Loucy (cell line): ENCODE measurements around the gene ANKRD13A.

Experiments used
- H2AFZ ChIP-seq: fragments of 200-600 bp; sonication (generic); 2 replicates; pipeline ENCODE4 v1.6.0; 2016; ENCODE audit warnings: antibody characterized with exemption, mild to moderate bottlenecking, low read length, moderate library complexity
- H3F3A ChIP-seq: fragments of 200-600 bp; 2 replicates; pipeline ENCODE4 v1.6.0; 2016; ENCODE audit warnings: antibody characterized with exemption, low read depth, mild to moderate bottlenecking
- H3K27me3 ChIP-seq: fragments of 200-600 bp; sonication (generic); 2 replicates; pipeline ENCODE4 v1.6.1; 2014; ENCODE audit warnings: low read length, mild to moderate bottlenecking; ENCODE audit not compliant: insufficient read depth, poor library complexity, severe bottlenecking
- H3K36me3 ChIP-seq: fragments of 200-600 bp; sonication (generic); 2 replicates; pipeline ENCODE4 v1.6.1; 2016; ENCODE audit warnings: low read length; ENCODE audit not compliant: insufficient read depth
- H3K4me1 ChIP-seq: fragments of 200-600 bp; sonication (generic); 2 replicates; pipeline ENCODE4 v1.5.1; 2014; ENCODE audit warnings: low read length, mild to moderate bottlenecking; ENCODE audit not compliant: insufficient read depth, poor library complexity, severe bottlenecking
- H3K4me2 ChIP-seq: fragments of 200-600 bp; sonication (generic); 2 replicates; pipeline ENCODE4 v1.6.0; 2014; ENCODE audit warnings: antibody characterized with exemption, low read length, low read depth, mild to moderate bottlenecking; ENCODE audit not compliant: poor library complexity, severe bottlenecking
- H3K4me3 ChIP-seq: fragments of 200-600 bp; sonication (generic); 2 replicates; pipeline ENCODE4 v1.5.1; 2014; ENCODE audit warnings: low read length, mild to moderate bottlenecking, mixed read lengths; ENCODE audit not compliant: poor library complexity, severe bottlenecking
- H3K79me2 ChIP-seq: fragments of 200-600 bp; sonication (generic); 2 replicates; pipeline ENCODE4 v1.6.1; 2014; ENCODE audit warnings: low read length; ENCODE audit not compliant: insufficient read depth
- H3K9ac ChIP-seq: fragments of 200-600 bp; sonication (generic); 2 replicates; pipeline ENCODE4 v1.6.0; 2014; ENCODE audit warnings: mild to moderate bottlenecking, low read depth, low read length, moderate library complexity; ENCODE audit not compliant: poor library complexity, severe bottlenecking
- H3K9me2 ChIP-seq: fragments of 200-600 bp; sonication (generic); replicated peaks from 2 replicates; pipeline ENCODE4 v1.6.1; 2016; ENCODE audit warnings: low read depth, low read length, mixed read lengths
- H3K9me3 ChIP-seq: fragments of 200-600 bp; sonication (generic); 2 replicates; pipeline ENCODE4 v1.6.1; 2014; ENCODE audit warnings: mild to moderate bottlenecking, antibody characterized with exemption, low read length, low read depth; ENCODE audit not compliant: insufficient read depth
- H4K20me1 ChIP-seq: fragments of 200-600 bp; sonication (generic); 2 replicates; pipeline ENCODE4 v1.6.0; 2014; ENCODE audit warnings: antibody characterized with exemption, low read length, mild to moderate bottlenecking; ENCODE audit not compliant: insufficient read depth, poor library complexity, severe bottlenecking
- CTCF ChIP-seq: fragments of 200-600 bp; sonication (generic); conservative IDR thresholded peaks from 2 replicates; pipeline ENCODE4 v1.5.1; 2014; ENCODE audit warnings: mild to moderate bottlenecking, antibody characterized with exemption, low read length
- EZH2phosphoT487 ChIP-seq: fragments of 200-600 bp; IDR thresholded peaks from 2 replicates; pipeline ENCODE4 v1.6.1; 2018; ENCODE audit warnings: antibody characterized with exemption, mild to moderate bottlenecking, moderate library complexity, borderline replicate concordance

ANKRD13A gene

GRCh38 chr12:109998241-109998903, 858 bp upstream of the ANKRD13A start:
- peak overlapping the region; percentile 88 for H3K4me2 ChIP-seq
- H3K9ac ChIP-seq, result peak overlapping the region; percentile 76
- peaks cover 30% of the 10 kb centered on the region for H4K20me1 ChIP-seq
- no peaks in the 10 kb centered on the region for H3K9me3 ChIP-seq
- H3K79me2 ChIP-seq, result peaks cover 66% of the 10 kb centered on the region
- H3K4me3 ChIP-seq, result peak overlapping the region; percentile 91
- TF ChIP-seq EZH2phosphoT487 (no peak), CTCF (no peak)
- H2AFZ ChIP-seq, result peak overlapping the region; percentile 89
- H3K27me3 ChIP-seq, result no peaks in the 10 kb centered on the region
- H3K9me2 ChIP-seq, result no peaks in the 10 kb centered on the region
- H3K4me1 ChIP-seq, result peaks cover 46% of the 10 kb centered on the region
- H3F3A ChIP-seq, result no peaks in the 10 kb centered on the region
- no peaks in the 10 kb centered on the region for H3K36me3 ChIP-seq

GRCh38 chr12:109999649-109999971, 380 bp downstream of the ANKRD13A start:
- H3K9ac ChIP-seq, result peak overlapping the region; percentile 76
- H3K79me2 ChIP-seq, result peaks cover 58% of the 10 kb centered on the region

GRCh38 chr12:109999983-110000505, 814 bp downstream of the ANKRD13A start:
- Histone ChIP-seq H4K20me1 (peaks cover 15% of the 10 kb centered on the region), H3K4me1 (peaks cover 35% of the 10 kb centered on the region), H3K9me2 (no peaks in the 10 kb centered on the region), H3K4me2 (peak overlapping the region; percentile 88), H3F3A (no peaks in the 10 kb centered on the region), H3K79me2 (peaks cover 54% of the 10 kb centered on the region), H3K9me3 (no peaks in the 10 kb centered on the region), H3K36me3 (no peaks in the 10 kb centered on the region), H3K27me3 (no peaks in the 10 kb centered on the region), H3K9ac (peak overlapping the region; percentile 76), H2AFZ (0 out of 2 replicates have a peak overlapping the region, but pooled peaks have one; percentile 89), H3K4me3 (peak overlapping the region; percentile 91)
- no peak for TF ChIP-seq CTCF
- no peak for TF ChIP-seq EZH2phosphoT487

More at GRCh38 chr12:109999649-109999971, 380 bp downstream of the ANKRD13A start:
- Histone ChIP-seq H3K4me3 (peak overlapping the region; percentile 91), H3K4me2 (peak overlapping the region; percentile 88), H3F3A (no peaks in the 10 kb centered on the region), H3K9me2 (no peaks in the 10 kb centered on the region), H4K20me1 (peaks cover 17% of the 10 kb centered on the region), H3K36me3 (no peaks in the 10 kb centered on the region), H2AFZ (peak overlapping the region; percentile 89; the same call in 1 of the 2 replicates), H3K4me1 (peaks cover 36% of the 10 kb centered on the region), H3K27me3 (no peaks in the 10 kb centered on the region), H3K9me3 (no peaks in the 10 kb centered on the region)
- TF ChIP-seq CTCF (no peak), EZH2phosphoT487 (no peak)
